ENCODE data around the gene UBASH3B. TPM values are rescaled to one million over a fixed set of nuclear protein-coding genes. Genes with fewer than 3 reads are reported as not detected.

Gene UBASH3B
- polyA plus RNA-seq, 2 donors, result 0.69 to 0.91 TPM

DNA sequence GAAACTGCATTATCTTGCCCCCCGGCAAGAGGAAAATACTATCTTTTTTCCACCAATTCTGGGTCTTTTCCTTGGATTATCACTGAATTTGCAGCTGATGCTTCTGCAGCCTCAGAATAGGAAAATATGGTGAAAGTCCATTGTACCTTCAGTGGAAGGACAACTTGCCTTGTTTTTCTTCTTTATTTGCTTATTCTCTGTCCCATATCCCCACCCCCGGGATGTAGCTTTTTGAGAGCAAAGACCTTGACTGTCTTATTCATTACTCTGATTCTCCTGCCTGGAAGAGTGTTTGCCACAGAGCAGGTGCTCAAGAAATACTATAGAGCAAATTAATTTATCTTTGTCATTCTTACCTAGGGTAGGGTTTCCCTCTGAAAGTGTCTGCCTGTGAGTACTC, 29.5 kb downstream of the UBASH3B start:
- Histone ChIP-seq H3K4me3 (ENCODE audit: low read depth in 1 of 2, low read length in 2 of 2) (no peak overlapping the region), H3K9me3 (ENCODE audit: control insufficient read depth in 2 of 2, insufficient read depth in 1 of 2, low read depth in 1 of 2, low read length in 1 of 2) (no peaks in the 10 kb centered on the region), H3K36me3 (ENCODE audit: control insufficient read depth in 2 of 2, insufficient read depth in 2 of 2, low read length in 1 of 2) (no peaks in the 10 kb centered on the region), H3K27me3 (ENCODE audit: control insufficient read depth in 1 of 2, insufficient read depth in 2 of 2, low read length in 2 of 2) (no peaks in the 10 kb centered on the region), H3K27ac (ENCODE audit: low read depth in 2 of 2, low read length in 1 of 2) (no peak overlapping the region), H3K4me1 (ENCODE audit: control insufficient read depth in 2 of 2, insufficient read depth in 2 of 2, low read length in 1 of 2) (no peaks in the 10 kb centered on the region)
- WGBS, 2 donors, result 81 to 88% methylated on average over 2 of the region's 2 CpGs

DNA sequence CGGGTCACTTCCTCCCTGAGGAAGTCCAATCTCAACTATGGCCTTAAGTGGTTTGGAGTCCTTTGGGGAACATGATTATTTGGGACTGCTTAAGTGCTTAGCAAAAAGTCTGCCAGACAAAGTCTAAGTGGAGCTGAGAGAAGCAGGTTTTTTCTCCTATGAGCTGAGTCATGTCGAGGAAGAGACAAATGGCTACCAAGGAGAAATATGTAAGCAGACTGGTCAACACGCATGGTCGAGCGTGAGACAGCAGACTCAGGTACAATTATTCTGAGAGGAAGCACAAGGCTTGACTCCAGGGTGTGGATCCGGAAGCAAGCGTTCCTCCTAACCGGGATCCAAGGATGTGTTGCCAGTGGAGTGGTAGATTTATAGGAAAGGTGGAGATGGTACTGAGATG, 30.6 kb downstream of the UBASH3B start:
- H3K4me3 ChIP-seq (ENCODE audit: low read depth in 1 of 2, low read length in 2 of 2), result no peak overlapping the region
- no peaks in the 10 kb centered on the region for H3K36me3 ChIP-seq (ENCODE audit: control insufficient read depth in 2 of 2, insufficient read depth in 2 of 2, low read length in 1 of 2)
- H3K9me3 ChIP-seq (ENCODE audit: control insufficient read depth in 2 of 2, insufficient read depth in 1 of 2, low read depth in 1 of 2, low read length in 1 of 2), result no peaks in the 10 kb centered on the region
- no peaks in the 10 kb centered on the region for H3K4me1 ChIP-seq (ENCODE audit: control insufficient read depth in 2 of 2, insufficient read depth in 2 of 2, low read length in 1 of 2)
- 75 to 88% methylated on average over 8 of the region's 8 CpGs for WGBS, 2 donors
- no peaks in the 10 kb centered on the region for H3K27me3 ChIP-seq (ENCODE audit: control insufficient read depth in 1 of 2, insufficient read depth in 2 of 2, low read length in 2 of 2)
- H3K27ac ChIP-seq (ENCODE audit: low read depth in 2 of 2, low read length in 1 of 2), result no peak overlapping the region

DNA sequence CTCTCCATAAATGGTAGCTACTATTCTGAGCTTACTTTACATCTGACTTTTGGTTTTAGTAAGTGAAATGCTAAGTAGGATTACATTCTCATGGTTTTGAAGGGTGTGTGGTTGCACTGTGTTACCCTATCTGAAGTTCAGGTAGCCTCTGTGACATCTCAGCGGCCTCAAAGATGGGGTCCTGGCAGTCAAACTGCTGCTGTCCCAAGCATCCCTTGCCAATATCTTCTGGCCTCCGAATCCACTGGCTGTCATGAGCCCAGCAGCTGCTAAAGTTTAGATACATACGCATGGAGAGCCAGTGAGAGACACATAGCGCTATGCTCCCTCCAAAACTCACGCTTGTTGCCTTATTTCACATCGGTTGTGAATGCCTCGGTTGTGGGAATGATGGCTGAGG, 34.9 kb downstream of the UBASH3B start:
- Histone ChIP-seq H3K4me1 (ENCODE audit: control insufficient read depth in 2 of 2, insufficient read depth in 2 of 2, low read length in 1 of 2) (no peaks in the 10 kb centered on the region), H3K9me3 (ENCODE audit: control insufficient read depth in 2 of 2, insufficient read depth in 1 of 2, low read depth in 1 of 2, low read length in 1 of 2) (no peaks in the 10 kb centered on the region), H3K27me3 (ENCODE audit: control insufficient read depth in 1 of 2, insufficient read depth in 2 of 2, low read length in 2 of 2) (no peaks in the 10 kb centered on the region), H3K27ac (ENCODE audit: low read depth in 2 of 2, low read length in 1 of 2) (peak overlapping the region in 1 of 2 donors; percentile 35), H3K4me3 (ENCODE audit: low read depth in 1 of 2, low read length in 2 of 2) (no peak overlapping the region), H3K36me3 (ENCODE audit: control insufficient read depth in 2 of 2, insufficient read depth in 2 of 2, low read length in 1 of 2) (no peaks in the 10 kb centered on the region)
- 92 to 93% methylated on average over 7 of the region's 7 CpGs for WGBS, 2 donors

DNA sequence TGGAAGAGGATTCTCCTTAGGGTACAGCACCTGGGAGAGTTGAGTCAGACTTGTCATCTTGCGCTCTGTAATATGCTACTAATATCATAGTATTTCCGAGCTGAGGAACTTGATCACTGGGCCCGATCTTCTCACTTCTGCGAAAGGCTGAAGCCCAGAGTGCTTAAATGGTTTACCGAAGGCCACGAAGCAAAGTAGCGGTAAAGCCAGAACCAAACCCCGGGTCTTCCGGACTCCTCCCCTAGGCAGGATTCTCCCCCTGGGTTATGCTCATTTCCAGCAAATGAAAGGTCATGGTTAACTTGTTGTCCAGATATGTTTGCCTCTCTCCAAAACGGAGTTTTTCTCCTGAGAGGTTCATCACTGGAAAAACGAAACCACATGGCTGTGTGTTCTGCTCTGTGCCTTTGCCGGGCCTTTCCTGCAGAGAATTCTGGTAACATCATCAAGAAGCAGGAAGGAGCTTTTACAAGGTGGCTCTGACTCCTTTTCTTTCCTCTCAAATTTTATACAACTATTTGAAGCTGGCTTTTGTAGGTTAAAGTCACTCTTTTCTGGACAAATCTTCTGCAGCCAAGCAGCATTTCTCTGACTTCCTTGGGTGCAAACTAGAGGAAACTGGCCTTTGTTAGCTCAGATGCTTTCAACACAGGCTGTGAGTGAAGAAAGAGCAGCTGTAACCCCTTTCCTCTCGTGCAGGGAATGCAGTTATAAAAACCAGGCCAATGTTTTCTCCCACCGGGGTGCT, 35.5 kb downstream of the UBASH3B start:
- no peaks in the 10 kb centered on the region for H3K9me3 ChIP-seq (ENCODE audit: control insufficient read depth in 2 of 2, insufficient read depth in 1 of 2, low read depth in 1 of 2, low read length in 1 of 2)
- no peak overlapping the region for H3K4me3 ChIP-seq (ENCODE audit: low read depth in 1 of 2, low read length in 2 of 2)
- H3K36me3 ChIP-seq (ENCODE audit: control insufficient read depth in 2 of 2, insufficient read depth in 2 of 2, low read length in 1 of 2), result no peaks in the 10 kb centered on the region
- no peaks in the 10 kb centered on the region for H3K4me1 ChIP-seq (ENCODE audit: control insufficient read depth in 2 of 2, insufficient read depth in 2 of 2, low read length in 1 of 2)
- peak overlapping the region; percentile 15 to 36 for H3K27ac ChIP-seq (ENCODE audit: low read depth in 2 of 2, low read length in 1 of 2)
- H3K27me3 ChIP-seq (ENCODE audit: control insufficient read depth in 1 of 2, insufficient read depth in 2 of 2, low read length in 2 of 2), result no peaks in the 10 kb centered on the region
- 57 to 67% methylated on average over 14 of the region's 14 CpGs for WGBS, 2 donors

DNA sequence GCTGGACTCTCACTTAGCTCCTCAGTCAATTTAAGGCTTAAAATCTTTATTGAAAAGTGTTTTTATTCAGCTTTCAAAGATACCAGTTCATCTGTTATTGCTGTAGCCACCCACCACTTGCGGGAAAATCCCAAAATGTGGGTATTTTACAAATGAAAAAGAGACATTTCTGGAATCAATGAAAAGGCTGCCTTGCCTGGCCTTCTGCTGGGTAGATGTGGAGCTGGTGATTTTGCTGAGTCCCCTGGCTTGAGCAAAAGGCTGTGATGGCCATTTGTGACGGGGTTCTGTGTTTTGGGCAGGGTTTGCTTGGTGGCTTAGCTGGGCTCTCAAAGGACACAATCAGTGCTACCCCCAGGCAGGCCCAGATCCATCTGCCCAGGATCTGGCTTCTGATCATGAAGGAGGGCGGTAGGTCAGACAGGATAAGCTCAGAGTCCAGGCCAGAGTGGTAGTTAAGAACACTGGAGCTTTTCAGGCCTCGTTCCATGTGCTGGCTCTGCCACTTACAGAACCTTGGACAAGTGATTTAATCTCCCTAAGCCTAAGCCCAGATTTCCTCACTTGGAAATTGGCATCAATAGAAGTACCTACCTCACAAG, 36.1 kb downstream of the UBASH3B start:
- Histone ChIP-seq H3K27ac (ENCODE audit: low read depth in 2 of 2, low read length in 1 of 2) (no peak overlapping the region), H3K27me3 (ENCODE audit: control insufficient read depth in 1 of 2, insufficient read depth in 2 of 2, low read length in 2 of 2) (no peaks in the 10 kb centered on the region), H3K36me3 (ENCODE audit: control insufficient read depth in 2 of 2, insufficient read depth in 2 of 2, low read length in 1 of 2) (no peaks in the 10 kb centered on the region), H3K4me3 (ENCODE audit: low read depth in 1 of 2, low read length in 2 of 2) (no peak overlapping the region), H3K4me1 (ENCODE audit: control insufficient read depth in 2 of 2, insufficient read depth in 2 of 2, low read length in 1 of 2) (no peaks in the 10 kb centered on the region), H3K9me3 (ENCODE audit: control insufficient read depth in 2 of 2, insufficient read depth in 1 of 2, low read depth in 1 of 2, low read length in 1 of 2) (no peaks in the 10 kb centered on the region)
- WGBS, 2 donors, result 82 to 83% methylated on average over 4 of the region's 4 CpGs

DNA sequence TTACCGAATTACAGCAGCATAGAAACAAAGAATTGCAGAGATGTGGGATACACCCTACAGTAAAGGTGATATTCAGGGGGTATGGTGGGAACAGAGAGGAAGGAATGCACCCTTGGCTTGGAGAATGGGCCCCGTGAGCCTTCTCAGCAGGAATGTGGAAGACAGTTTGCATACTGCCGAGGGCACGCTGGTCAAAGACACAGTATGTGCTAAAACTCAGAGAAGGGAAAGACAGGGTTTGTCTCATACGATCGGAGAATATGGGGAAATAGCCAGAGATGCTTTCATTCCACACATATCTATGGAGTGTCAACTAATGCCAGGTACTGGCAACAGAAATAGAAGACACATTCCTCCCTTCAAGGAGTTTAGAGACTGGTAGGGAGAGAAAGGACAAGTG, 36.9 kb downstream of the UBASH3B start:
- H3K9me3 ChIP-seq (ENCODE audit: control insufficient read depth in 2 of 2, insufficient read depth in 1 of 2, low read depth in 1 of 2, low read length in 1 of 2), result no peaks in the 10 kb centered on the region
- no peak overlapping the region for H3K4me3 ChIP-seq (ENCODE audit: low read depth in 1 of 2, low read length in 2 of 2)
- no peaks in the 10 kb centered on the region for H3K27me3 ChIP-seq (ENCODE audit: control insufficient read depth in 1 of 2, insufficient read depth in 2 of 2, low read length in 2 of 2)
- no peaks in the 10 kb centered on the region for H3K36me3 ChIP-seq (ENCODE audit: control insufficient read depth in 2 of 2, insufficient read depth in 2 of 2, low read length in 1 of 2)
- H3K4me1 ChIP-seq (ENCODE audit: control insufficient read depth in 2 of 2, insufficient read depth in 2 of 2, low read length in 1 of 2), result no peaks in the 10 kb centered on the region
- no peak overlapping the region for H3K27ac ChIP-seq (ENCODE audit: low read depth in 2 of 2, low read length in 1 of 2)
- 86 to 95% methylated on average over 6 of the region's 6 CpGs for WGBS, 2 donors

DNA sequence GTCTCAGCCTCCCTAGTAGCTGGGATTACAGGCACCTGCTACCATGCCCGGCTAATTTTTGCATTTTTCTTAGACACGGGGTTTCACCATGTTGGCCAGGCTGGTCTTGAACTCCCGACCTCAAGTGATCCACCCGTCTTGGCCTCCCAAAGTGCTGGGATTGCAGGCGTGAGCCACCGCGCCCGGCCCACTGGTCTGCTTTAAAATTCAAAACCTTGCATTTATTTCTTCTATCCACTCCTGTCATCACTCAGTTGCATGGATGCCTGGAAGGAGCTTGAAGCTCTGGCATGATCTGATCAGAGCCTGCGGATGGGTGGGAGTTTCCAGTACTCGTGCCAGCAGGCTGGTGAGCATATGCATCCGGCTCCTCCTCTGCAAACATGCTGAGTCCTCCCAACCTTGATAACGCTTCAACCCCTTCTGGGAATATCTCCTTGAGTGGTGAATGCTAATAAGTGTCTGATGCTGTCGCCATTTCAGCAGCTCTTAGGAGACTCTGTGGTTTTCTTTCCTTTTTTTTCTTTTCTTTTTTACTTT, 39.6 kb downstream of the UBASH3B start:
- H3K36me3 ChIP-seq (ENCODE audit: control insufficient read depth in 2 of 2, insufficient read depth in 2 of 2, low read length in 1 of 2), result no peaks in the 10 kb centered on the region
- WGBS, 2 donors, result 94 to 96% methylated on average over 13 of the region's 13 CpGs
- H3K27ac ChIP-seq (ENCODE audit: low read depth in 2 of 2, low read length in 1 of 2), result no peak overlapping the region
- no peaks in the 10 kb centered on the region for H3K4me1 ChIP-seq (ENCODE audit: control insufficient read depth in 2 of 2, insufficient read depth in 2 of 2, low read length in 1 of 2)
- H3K9me3 ChIP-seq (ENCODE audit: control insufficient read depth in 2 of 2, insufficient read depth in 1 of 2, low read depth in 1 of 2, low read length in 1 of 2), result no peaks in the 10 kb centered on the region
- H3K4me3 ChIP-seq (ENCODE audit: low read depth in 1 of 2, low read length in 2 of 2), result no peak overlapping the region
- no peaks in the 10 kb centered on the region for H3K27me3 ChIP-seq (ENCODE audit: control insufficient read depth in 1 of 2, insufficient read depth in 2 of 2, low read length in 2 of 2)

DNA sequence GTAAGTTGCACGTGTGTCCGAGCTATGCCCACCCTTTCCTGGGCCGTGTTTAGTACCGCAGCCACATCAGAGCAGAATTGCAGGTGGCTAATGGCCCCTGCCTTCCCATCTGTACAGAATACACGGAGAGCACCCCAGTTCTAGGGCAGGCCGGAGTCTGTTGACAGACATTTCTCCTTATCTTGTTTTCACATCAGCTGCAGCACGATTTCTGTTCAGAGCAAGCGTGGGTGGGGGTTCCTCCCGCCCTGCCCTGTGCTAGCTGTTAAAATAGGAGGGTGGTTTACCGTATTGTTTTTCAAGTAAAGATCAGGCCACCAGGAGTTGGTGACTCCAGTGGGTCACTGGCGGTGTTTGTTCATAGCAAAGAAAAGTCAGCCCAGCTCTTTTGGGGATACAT, 41.1 kb downstream of the UBASH3B start:
- Histone ChIP-seq H3K27me3 (ENCODE audit: control insufficient read depth in 1 of 2, insufficient read depth in 2 of 2, low read length in 2 of 2) (no peaks in the 10 kb centered on the region), H3K27ac (ENCODE audit: low read depth in 2 of 2, low read length in 1 of 2) (no peak overlapping the region), H3K36me3 (ENCODE audit: control insufficient read depth in 2 of 2, insufficient read depth in 2 of 2, low read length in 1 of 2) (no peaks in the 10 kb centered on the region), H3K4me1 (ENCODE audit: control insufficient read depth in 2 of 2, insufficient read depth in 2 of 2, low read length in 1 of 2) (no peaks in the 10 kb centered on the region), H3K4me3 (ENCODE audit: low read depth in 1 of 2, low read length in 2 of 2) (no peak overlapping the region), H3K9me3 (ENCODE audit: control insufficient read depth in 2 of 2, insufficient read depth in 1 of 2, low read depth in 1 of 2, low read length in 1 of 2) (no peaks in the 10 kb centered on the region)
- 56 to 77% methylated on average over 11 of the region's 11 CpGs for WGBS, 2 donors

DNA sequence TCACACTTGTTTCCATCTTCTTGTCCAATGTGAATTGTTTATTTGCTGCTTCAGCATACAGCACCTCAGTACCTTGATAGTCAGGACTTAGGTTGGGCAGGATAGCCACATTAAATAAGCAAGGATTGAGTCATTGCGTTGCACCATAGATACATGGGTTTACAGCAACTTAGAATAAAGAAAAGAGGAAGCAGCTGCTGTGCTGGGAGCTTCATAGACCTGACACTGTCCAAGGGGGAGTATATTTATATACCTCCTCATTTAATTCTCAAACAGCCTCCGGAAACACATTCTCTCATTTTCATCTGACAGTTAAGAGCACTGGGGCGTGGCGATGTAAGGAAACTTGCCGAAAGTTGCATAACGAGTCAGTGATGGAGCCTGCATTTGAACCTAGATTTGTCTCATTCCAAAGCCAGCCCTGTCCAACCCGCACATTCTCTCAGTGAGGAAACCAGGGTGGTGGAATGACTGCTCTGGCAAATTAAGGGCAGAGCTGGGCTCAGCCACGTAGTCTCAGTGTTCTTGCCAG, 42.2 kb downstream of the UBASH3B start:
- Histone ChIP-seq H3K27me3 (ENCODE audit: control insufficient read depth in 1 of 2, insufficient read depth in 2 of 2, low read length in 2 of 2) (no peaks in the 10 kb centered on the region), H3K4me3 (ENCODE audit: low read depth in 1 of 2, low read length in 2 of 2) (no peak overlapping the region), H3K4me1 (ENCODE audit: control insufficient read depth in 2 of 2, insufficient read depth in 2 of 2, low read length in 1 of 2) (no peaks in the 10 kb centered on the region), H3K9me3 (ENCODE audit: control insufficient read depth in 2 of 2, insufficient read depth in 1 of 2, low read depth in 1 of 2, low read length in 1 of 2) (no peaks in the 10 kb centered on the region), H3K36me3 (ENCODE audit: control insufficient read depth in 2 of 2, insufficient read depth in 2 of 2, low read length in 1 of 2) (no peaks in the 10 kb centered on the region), H3K27ac (ENCODE audit: low read depth in 2 of 2, low read length in 1 of 2) (peak overlapping the region in 1 of 2 donors; percentile 68)
- WGBS, 2 donors, result 47 to 53% methylated on average over 8 of the region's 8 CpGs

All from esophagus (tissue), 2 donors.